NCI-H82 (cell line): Measurements from ENCODE around the gene FAM124B.

Experiments used
- DNase-seq: peaks from one replicate; lab custom pipeline; 2025; lab: John Stamatoyannopoulos, UW

Gene FAM124B

GRCh38 chr2:224335991-224336390 is 65.9 kb downstream of the FAM124B start:
- DNase-seq: no peak

GRCh38 chr2:224334726-224335125 is 67.2 kb downstream of the FAM124B start:
- no peak for DNase-seq

GRCh38 chr2:224333726-224334482 is 68.0 kb downstream of the FAM124B start:
- peak; percentile 24 for DNase-seq

GRCh38 chr2:224331698-224332097 is 70.2 kb downstream of the FAM124B start:
- no peak for DNase-seq

GRCh38 chr2:224328798-224329197 is 73.1 kb downstream of the FAM124B start:
- no peak for DNase-seq
